ENCODE measurements around the gene CELA2A. TPM values are rescaled to one million over a fixed set of nuclear protein-coding genes. Genes with fewer than 3 reads are reported as not detected.

The CELA2A gene
- total RNA-seq, 4 donors from 2014 or later, result not detected

GRCh38 chr1:15436881-15437442 lies 19.6 kb upstream of the CELA2A start:
- H3K27ac ChIP-seq, result no peak overlapping the region
- H3K4me3 ChIP-seq, result no peak overlapping the region
- no peak for DNase-seq
- no peaks in the 10 kb centered on the region for H3K36me3 ChIP-seq
- TF ChIP-seq POLR2A (IDR thresholded peaks at IDR 0.05), result no peak
- no peak for TF ChIP-seq CTCF (IDR thresholded peaks at IDR 0.05)
- H3K27me3 ChIP-seq, result no peaks in the 10 kb centered on the region
- H3K4me1 ChIP-seq, result peaks cover 0 to 8% (median 0%) of the 10 kb centered on the region in 4 donors
- H3K9me3 ChIP-seq, result no peaks in the 10 kb centered on the region

- H3K4me3 ChIP-seq, result no peak overlapping the region
- no peaks in the 10 kb centered on the region for H3K4me1 ChIP-seq
- H3K36me3 ChIP-seq, result no peaks in the 10 kb centered on the region
- no peak overlapping the region for H3K27ac ChIP-seq
- H3K9me3 ChIP-seq, result no peaks in the 10 kb centered on the region
- no peak for TF ChIP-seq CTCF (IDR thresholded peaks at IDR 0.05)
- no peak for TF ChIP-seq POLR2A (IDR thresholded peaks at IDR 0.05)
- no peak for DNase-seq
- no peaks in the 10 kb centered on the region for H3K27me3 ChIP-seq
Measured at GRCh38 chr1:15439325-15439724, 17.2 kb upstream of the CELA2A start.

GRCh38 chr1:15440357-15440756 lies 16.2 kb upstream of the CELA2A start:
- H3K9me3 ChIP-seq, result no peaks in the 10 kb centered on the region
- no peak for DNase-seq
- TF ChIP-seq CTCF (IDR thresholded peaks at IDR 0.05) (no peak), POLR2A (IDR thresholded peaks at IDR 0.05) (no peak)
- H3K4me1 ChIP-seq, result no peaks in the 10 kb centered on the region
- H3K4me3 ChIP-seq, result no peak overlapping the region
- H3K27ac ChIP-seq, result no peak overlapping the region
- no peaks in the 10 kb centered on the region for H3K36me3 ChIP-seq
- no peaks in the 10 kb centered on the region for H3K27me3 ChIP-seq

GRCh38 chr1:15441247-15441646 lies 15.3 kb upstream of the CELA2A start:
- no peaks in the 10 kb centered on the region for H3K27me3 ChIP-seq
- no peak overlapping the region for H3K27ac ChIP-seq
- no peaks in the 10 kb centered on the region for H3K36me3 ChIP-seq
- H3K9me3 ChIP-seq, result no peaks in the 10 kb centered on the region
- DNase-seq, result no peak
- no peak overlapping the region for H3K4me3 ChIP-seq
- H3K4me1 ChIP-seq, result no peaks in the 10 kb centered on the region
- TF ChIP-seq POLR2A (IDR thresholded peaks at IDR 0.05), result no peak
- TF ChIP-seq CTCF (IDR thresholded peaks at IDR 0.05), result no peak

- H3K9me3 ChIP-seq, result no peaks in the 10 kb centered on the region
- no peak for TF ChIP-seq POLR2A (IDR thresholded peaks at IDR 0.05)
- TF ChIP-seq CTCF (IDR thresholded peaks at IDR 0.05), result no peak
- DNase-seq, result no peak
- H3K27me3 ChIP-seq, result no peaks in the 10 kb centered on the region
- H3K4me3 ChIP-seq, result no peak overlapping the region
- no peak overlapping the region for H3K27ac ChIP-seq
- no peaks in the 10 kb centered on the region for H3K4me1 ChIP-seq
- no peaks in the 10 kb centered on the region for H3K36me3 ChIP-seq
Measured at GRCh38 chr1:15442119-15442518, 14.4 kb upstream of the CELA2A start.

- no peaks in the 10 kb centered on the region for H3K4me1 ChIP-seq
- DNase-seq, result no peak
- no peak overlapping the region for H3K27ac ChIP-seq
- no peak overlapping the region for H3K4me3 ChIP-seq
- H3K27me3 ChIP-seq, result no peaks in the 10 kb centered on the region
- no peaks in the 10 kb centered on the region for H3K9me3 ChIP-seq
- no peaks in the 10 kb centered on the region for H3K36me3 ChIP-seq
- no peak for TF ChIP-seq POLR2A (IDR thresholded peaks at IDR 0.05)
- no peak for TF ChIP-seq CTCF (IDR thresholded peaks at IDR 0.05)
Measured at GRCh38 chr1:15442759-15443158, 13.8 kb upstream of the CELA2A start.

Measured in Peyer's patch (tissue), 4 donors.